HG03280 (cell line): ENCODE results near the gene TPRA1.

ENCODE experiments used
- ATAC-seq: cut with Tn5 transposase; IDR thresholded peaks from one replicate; pipeline ENCODE4 v1.9.1; 2021; ENCODE audit warnings: mild to moderate bottlenecking, moderate library complexity; ENCODE audit not compliant: unreplicated experiment

TPRA1 gene

DNA sequence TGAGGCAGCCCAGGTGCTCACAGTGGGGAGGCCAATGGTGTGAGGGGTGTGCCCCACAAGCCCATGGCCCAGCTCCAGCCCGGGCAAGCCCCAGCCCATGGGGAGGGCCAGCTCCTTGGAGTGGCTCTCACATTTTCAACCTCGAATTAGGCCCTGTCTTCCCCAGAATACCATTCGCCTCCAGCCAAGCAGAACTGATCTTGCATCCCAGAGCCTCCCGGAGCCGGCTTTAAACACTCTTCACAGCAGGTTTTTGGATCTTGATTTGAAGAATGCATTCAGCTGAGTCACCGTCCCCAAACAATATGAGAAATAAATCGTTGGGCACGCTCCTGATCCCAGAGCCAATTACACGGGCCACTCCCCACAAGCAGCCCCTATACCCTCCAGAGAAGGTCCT, 23.7 kb downstream of the TPRA1 start:
- ATAC-seq = no peak

DNA sequence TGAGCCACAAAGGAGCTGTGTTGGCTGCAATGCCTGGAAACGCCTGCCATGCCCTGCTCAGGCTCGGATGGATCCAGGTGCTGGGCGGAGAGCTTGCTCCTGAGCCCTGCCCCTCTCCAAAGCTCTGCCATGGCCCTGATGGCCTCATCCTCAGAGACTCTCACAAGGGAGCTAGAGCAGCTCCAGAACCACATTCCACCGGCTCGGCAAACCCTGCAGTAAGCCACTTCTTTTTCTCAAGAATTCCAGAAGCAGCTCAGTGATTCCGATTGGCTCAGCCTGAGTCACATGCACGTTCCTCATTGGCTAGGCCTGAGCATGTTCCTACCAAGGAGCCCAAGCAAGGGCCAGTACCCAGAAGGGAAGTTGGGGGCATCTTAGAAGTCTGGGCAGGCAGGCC, 24.8 kb downstream of the TPRA1 start:
- no peak for ATAC-seq

DNA sequence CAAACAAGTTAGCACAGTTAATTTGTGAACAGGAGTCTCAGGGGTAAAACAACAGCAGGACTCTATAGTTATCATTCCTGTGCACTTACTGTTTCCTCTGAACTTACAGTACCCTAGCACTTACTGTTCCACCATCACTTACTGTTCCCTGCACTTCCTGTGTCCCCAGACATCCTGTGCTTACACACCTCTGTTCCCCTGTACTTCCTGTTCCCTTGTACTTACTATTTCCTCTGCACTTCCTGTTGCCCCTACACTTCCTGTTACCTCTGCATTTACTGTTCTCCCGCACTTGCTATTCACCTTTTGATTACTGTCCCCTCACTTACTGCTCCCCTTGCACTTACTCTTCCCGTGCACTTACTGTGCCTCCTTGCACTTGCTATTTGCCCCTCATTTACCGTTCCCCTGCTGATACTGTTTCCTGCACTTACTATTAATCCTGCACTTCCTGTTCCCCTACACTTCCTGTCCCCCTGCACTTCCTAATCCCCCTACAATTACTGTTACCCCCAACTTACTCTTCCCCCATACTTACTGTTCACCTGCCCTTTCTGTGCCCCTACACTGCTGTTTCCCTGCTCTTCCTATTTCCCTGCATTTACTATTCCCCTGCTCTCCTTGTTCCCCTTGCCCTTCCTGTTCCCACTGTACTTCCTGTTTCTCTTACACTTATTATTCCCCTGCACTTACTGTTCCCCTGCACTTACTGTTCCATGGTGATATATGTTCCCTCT, 30.3 kb downstream of the TPRA1 start:
- ATAC-seq = no peak

DNA sequence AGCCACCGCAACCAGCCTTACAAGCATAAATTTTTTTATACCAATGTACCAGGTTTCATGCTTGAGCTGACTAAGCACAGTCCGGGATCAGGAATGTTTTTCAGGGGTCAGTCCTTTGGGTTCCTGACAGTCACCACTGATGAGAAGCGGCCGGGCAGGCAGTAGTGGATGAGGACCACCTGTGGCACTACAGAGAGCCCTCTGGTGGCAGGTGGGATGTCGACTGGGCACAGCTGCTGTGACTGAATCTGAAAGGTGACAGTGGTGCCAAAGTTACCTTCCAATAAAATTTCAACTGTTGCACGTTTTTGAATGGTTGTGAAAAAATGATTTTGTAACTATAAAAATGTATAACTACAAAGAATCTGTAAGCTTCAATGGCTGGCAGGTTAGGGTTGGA, 34.0 kb downstream of the TPRA1 start:
- ATAC-seq = no peak

DNA sequence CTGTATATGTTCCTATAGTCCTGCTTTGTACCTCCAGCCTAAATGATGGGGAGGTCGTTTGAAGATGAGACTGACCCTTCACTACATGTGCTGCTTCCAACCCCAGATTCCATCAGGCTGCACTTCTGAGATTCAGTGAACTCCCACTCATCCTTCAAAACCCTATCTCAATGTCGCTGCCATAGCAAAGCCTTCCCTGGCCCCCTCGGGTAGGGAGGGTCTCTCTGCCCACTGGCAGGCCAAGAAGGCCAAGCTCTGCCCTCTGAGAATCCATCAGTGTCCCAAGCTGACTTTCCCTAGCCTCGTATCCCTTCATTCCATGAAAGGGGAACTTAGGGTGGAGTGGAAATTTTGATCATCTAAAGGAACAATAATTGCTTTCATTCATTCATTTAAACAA, 35.4 kb downstream of the TPRA1 start:
- ATAC-seq = no peak

DNA sequence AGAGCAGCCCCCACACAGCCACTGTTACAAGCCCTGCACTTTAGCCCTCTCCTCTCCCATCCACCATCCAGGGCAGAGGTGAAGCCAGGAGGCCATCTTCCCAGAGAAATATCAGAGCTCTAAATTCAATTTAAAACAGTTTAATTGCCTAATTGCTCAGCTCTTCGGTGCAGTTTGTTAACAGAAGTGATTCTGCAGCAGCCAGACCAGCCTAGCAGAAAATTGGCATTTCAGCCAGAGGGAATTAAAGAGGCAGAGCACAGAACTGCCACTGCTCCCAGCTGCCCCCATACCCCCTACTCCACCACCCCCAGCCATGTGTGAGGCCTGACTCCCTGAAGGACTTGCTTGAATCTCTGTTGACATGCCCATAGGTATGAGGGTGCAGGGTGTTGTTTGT, 38.5 kb downstream of the TPRA1 start:
- no peak for ATAC-seq

DNA sequence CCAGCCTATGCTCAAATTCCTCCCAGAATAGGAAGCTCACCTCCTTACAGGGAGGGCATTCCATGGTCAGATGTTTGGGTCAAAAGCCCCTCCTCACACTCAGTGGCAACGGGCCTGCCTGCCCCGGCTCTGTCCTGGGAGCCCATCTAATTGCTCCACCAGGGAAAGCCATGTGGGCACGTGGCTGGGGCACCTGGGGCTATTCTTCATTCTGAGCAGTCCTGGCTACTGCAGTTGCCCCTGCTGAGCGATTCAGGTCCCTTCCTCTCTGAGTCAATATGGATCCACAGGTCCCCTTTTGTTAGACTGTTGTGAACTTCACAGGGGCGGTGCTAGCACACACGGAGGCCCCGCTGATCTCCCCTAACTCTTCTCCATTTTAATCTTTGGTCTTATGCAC, 39.4 kb downstream of the TPRA1 start:
- no peak for ATAC-seq

DNA sequence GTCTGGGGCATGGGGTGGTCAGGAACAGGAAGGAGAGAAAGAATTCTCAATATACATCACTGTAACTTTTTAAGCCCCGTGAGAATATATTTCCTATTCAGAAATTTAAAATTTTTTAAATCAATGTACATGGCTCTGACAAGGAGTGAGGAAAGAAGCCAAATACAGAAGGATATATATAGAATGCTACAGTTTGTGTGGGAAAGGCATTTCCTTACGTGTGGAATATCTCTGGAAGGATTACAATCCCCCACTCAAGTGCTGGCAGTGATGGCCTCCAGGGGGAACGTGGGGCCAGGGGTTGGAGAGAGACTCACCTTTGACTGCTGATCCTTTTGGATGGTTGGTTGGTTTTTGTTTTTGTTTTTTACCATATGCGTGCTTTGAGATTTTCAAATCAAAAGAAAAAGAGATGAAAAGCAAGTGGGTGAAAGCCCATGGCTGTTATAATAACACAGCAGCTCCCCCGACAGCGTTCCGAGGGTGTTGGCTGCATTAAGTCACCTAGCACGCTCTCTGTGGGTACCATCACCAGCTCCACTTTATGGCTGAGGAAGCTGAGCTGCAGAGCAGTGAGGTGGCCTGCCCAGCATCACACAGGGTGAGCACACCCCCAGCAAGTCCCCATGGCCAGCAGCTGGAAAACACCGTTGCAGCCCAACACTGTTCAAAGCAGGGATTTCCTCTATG, 39.9 kb downstream of the TPRA1 start:
- ATAC-seq = no peak

DNA sequence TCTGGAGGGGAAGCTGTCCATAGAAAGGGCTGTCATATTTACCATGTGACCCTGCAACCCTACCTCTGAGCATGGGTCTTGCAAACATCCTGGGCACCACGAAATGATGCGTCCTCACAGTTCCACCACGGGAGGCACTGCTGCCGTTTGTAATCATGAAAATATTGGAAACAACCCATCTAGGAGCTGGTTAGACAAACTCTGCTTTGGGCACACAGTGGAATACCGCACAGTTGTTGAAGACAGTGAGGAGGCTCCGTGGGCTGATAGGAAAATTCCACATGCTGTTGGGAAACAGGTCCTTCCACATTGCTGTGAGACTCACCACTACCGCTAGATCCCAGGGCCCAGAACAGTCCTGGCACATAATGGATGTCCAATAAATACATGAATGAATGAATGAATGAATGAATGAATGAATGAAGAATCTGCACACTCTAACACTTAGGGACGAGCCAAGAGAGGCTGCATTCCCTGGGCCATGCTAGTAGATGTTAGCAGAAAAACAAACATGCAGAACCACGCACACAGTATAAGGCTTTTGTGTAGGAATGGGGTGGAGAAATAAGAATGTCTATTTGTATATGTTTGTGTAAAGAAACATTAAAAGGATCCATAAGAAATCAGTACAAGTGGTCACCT, 40.6 kb downstream of the TPRA1 start:
- ATAC-seq = no peak

DNA sequence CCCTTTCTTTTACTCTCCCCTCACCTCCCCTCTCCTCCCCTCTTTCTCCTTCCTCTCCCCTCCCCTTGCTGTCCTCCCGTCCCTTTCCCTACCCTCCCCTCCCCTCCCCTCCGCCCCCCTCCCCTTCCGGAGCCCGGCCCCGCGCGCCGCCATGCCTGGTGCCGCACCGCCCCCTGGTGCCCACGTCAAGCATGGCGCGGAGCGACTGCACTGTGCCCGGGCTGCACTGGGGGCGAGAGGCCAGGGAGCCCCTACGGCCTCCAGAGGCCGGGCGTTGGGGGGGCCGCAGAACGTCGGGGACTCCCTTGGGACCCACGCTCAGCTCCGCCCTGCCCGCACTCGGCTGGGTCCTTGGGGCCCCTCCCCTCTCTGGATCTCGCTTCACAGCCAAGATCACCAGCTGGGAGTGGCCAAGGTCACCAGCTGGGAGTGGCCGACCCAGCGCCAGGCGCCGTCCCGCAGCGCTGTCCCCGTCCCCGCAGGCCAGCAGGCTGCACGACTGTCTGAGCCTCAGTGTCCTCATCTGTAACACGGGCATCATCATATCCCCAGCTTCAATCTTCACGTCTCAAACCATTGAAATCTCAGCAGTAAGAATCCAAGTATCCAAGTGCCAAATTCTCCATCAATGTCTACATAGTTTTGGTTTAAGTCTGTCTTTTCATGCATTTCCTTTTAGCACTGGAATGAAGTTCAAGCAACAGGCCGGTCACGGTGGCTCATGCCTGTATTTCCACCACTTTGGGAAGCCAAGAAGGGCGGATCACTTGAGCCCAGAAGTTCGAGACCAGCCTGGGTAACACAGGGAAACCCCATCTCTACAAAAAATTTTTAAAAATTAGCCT, 42.5 kb downstream of the TPRA1 start:
- peak; percentile 68 for ATAC-seq

DNA sequence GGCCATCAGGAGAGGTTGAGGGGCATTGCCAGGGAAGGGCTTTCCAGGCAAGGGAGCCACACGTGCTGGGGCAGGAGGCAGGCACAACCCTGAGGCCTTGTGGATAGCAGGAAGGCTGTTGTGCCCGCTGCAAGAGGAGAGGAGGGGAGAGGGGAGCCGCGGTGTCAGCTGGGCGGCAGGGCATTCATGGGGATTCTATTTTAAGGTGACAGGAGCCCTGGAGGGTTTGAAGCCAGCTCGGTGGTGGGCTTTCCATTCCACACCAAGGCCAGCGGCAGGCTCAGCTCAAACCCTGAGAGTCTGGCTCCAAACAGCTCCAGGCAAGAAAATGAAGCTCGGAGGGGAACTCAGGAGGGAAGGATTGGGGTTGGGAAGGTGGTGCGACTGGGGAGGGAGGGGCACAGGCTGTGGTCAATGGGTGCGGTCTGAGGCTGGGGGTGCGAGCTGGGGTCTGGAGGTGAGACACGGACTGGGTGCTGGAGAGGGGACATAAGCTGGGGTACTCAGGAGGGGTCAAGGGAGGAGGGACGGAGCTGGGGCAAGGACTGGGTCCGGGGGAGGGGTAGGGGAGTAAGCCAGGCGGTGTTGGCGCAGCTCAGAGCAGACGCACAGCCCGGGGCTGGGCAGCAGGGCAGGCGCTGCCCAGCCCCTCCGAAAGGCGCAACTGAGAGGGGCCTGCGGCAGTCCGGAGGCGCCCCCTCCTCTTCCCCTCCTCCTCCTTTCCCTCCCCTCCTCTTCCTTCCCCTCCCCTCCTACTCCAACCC, 43.4 kb downstream of the TPRA1 start:
- ATAC-seq = no peak

DNA sequence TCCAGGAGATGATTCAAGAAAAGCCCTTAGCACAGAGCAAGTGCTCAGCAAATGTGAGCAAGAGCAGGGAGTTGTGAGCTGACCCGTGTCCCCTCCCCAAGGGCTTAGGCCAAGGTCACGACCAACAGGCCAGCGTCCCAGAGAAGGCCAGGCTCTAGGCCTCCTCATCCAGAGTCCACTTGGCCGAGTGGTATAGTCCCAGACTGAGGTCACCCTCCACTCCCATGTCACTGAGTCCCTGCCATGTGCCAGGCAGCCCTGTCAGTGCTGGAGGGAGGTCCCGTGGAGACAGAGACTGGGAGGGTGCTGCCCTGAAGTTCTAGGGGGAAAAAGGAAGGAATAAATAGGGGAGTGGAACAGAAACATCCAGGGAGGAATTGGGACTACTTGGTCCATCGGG, 44.0 kb downstream of the TPRA1 start:
- ATAC-seq = no peak

DNA sequence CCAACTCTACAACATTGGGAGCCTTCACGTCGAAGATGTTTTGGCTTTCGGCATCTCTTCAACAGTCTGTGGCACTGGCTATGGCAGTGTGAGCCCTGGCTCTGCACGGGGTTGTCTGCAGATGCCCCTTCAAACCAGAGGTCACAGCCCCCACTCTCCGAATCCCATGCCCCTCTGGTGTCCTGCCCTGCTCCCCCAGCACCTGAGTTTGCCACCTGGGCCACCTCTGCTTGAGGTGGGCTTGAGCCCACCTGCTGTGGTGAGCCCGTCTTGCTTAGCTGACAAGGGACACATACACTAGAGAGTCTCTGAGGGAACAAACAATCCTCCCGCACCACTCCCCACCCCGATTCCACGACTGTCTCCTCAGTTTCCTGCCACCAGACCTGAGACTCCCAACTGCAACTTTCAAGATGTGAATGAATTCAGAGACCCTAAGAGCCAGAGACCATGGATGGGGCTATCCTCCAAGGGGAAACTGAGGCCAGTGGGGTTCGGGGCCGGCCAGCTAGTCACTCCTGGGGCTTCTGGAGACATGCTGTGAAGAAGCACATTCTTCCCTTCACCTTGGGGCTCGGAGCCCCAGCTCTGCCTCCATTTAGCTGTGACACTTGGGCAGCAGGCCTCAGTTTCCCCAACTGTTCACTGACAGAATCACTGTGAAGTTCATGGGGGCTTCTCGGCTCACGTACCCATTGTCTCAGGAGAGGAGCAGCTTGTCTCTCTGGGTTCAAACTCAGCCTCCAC, 44.6 kb downstream of the TPRA1 start:
- no peak for ATAC-seq

DNA sequence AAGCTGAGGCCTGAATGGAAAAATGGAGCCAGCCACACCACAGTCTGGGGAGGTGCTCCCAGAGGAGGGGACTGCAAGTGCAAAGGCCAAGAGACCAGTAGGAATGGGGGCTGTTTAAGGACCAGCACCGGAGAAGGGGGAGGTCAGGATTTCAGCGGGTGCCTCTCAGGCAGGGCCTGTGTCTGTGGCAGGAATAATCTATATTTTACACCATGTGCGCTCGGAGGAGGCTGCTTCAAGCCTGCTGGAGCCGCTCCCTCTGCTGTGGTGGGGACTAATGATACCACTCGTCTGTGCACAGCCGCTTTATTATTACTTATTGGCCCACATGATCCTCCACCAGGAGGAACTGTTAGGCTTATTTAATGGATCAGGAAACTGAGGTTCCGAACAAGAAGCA, 45.3 kb downstream of the TPRA1 start:
- no peak for ATAC-seq

DNA sequence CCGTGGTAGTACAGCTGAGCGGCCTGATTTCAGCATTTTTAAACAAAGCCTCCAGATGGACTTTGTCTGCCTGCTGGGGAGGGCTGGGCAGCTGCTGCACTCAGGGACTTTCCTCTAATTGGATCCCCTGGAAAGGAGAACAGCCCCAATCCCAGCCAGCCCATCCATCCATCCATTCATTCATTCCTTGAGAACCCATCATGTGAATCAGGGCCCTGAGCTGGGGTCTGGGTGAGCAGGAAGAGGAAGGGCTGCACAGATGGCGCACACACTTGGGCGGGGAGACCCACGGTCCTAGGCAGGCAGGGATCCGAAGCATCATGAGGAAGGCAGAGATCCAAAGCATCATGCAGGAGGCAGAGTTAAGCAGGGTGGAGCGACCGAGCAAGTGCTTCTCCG, 45.7 kb downstream of the TPRA1 start:
- ATAC-seq = no peak

DNA sequence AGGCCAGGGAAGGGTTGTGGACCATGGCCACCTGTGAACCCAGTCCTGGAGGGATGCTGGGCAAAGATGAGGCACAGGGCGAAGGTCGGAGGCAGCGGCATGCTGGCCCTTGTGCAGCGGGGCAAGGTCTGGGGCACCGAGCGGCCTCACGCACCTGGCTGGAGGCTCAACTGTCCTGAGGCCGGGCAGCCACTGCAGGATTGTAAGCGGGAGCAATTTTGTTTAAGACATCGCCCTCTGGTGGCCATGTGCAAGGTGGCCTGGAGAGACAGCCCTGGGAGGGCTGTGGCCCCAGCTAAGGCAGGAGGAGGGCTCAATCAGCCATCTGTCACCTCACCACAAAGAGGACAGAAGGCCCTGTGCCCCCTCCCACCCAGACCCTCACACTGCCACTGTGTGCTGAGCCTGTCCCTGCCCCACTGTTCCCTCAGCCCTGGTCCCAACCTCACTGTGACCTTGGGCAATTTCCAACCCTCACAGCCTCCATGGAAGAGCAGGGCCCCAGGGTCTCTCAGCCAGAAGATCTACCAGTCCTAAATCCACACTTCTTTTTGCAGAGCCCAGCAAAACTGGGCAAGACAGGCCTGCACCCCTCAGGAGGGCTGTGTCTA, 46.2 kb downstream of the TPRA1 start:
- peak; percentile 51 for ATAC-seq

DNA sequence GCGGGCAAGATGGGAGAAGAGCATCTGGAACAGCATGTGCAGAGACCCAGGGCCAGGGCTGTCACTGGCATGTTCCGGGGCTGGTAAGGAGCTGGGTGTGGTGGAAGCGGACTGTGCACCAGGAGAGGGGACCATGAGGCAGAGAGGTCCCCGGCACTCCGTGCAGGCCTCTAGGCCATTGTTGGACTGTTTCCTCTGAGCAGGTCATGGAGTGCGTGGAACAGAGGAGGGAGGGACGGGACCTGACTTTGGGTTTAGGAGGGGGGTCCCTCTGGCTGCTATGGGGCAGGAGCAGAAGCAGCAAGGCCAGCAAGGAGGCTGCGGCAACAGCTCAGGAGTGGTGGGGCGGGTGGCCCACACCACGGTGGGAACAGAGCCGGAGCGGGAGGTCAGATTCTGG, 47.1 kb downstream of the TPRA1 start:
- no peak for ATAC-seq

DNA sequence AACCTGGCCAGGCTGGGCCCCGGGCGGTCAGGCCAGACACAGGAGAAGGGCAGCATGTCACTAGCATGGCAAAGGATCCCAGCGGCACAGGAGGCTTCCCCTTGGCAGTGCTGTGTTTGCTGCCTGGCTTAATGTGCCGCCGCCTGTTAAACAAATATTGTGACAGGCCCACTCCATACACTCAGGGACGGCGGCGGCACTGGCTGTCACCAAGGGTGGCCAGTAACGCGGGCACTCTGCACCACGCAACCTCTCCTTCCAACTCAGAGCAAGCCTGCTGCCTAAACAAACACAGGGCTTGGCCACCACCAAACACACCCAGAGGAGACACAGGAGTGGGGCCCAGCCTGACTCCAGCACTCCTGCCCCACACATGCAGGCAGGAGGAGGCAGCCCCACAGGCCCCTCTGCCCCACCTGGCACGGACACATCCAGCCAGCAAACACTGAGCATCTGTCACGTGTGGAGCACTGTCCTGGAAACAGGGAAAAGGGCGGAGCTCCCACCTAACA, 48.0 kb downstream of the TPRA1 start:
- no peak for ATAC-seq

DNA sequence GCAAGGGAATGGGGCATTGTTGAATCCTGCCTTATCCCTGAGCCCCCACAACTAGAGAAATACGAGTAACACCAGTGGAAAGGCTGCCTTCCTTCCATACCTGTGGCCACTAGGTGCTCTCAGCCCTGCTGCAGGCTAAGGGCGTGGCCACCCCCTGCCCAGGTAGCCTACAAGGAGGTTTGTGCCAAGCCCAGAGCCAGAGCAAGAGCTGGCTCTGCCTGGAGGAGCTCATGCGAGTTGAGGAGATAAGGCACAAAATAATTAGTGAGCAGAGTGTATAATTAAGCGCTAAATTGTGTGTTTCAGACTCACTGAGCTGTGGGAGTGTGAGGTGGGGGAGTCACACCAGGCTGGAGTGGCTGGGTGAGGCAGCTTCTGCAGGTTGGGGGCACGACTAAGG, 49.2 kb downstream of the TPRA1 start:
- no peak for ATAC-seq
